GM19468 (cell line): ENCODE measurements around the gene ITPK1.
"Not testable (repeated sequence)": the region's sequence is repeated elsewhere in the genome, so short reads cannot be mapped to it uniquely, and the experiment has no call there.

ENCODE experiments used
- ATAC-seq: cut with Tn5 transposase; IDR thresholded peaks from one replicate; pipeline ENCODE4 v1.9.1; 2021; ENCODE audit warnings: mild to moderate bottlenecking, moderate library complexity, moderate number of reproducible peaks; ENCODE audit not compliant: unreplicated experiment; ENCODE audit errors: extremely low read depth

Gene ITPK1

DNA sequence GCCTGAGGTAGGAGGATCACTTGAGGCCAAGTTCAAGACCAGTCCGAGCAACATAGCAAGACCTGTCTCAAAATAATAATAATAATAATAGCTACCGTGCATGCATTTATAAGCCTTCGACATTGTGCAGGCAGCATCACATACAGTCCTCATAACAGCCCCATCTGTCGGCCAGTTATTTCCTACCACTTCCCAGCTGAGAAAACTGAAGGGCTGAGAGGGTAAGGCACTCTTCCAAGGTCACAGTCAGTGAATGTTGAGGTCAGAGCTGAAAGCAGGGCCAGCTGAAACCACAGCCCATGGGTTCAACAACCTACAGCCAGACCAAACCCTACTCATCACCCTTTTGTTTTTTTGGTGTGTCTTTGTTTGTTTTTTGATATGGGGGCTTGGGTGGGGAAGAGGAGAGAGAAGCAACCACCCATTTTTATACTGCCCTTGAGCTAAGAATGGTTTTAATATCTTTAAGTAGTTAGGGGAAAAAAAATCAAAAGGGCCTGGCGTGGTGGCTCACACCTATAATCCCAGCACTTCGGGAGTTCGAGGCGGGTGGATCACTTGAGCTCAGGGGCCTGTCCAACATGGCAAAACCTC, 16.8 kb upstream of the ITPK1 start:
- ATAC-seq = no peak

DNA sequence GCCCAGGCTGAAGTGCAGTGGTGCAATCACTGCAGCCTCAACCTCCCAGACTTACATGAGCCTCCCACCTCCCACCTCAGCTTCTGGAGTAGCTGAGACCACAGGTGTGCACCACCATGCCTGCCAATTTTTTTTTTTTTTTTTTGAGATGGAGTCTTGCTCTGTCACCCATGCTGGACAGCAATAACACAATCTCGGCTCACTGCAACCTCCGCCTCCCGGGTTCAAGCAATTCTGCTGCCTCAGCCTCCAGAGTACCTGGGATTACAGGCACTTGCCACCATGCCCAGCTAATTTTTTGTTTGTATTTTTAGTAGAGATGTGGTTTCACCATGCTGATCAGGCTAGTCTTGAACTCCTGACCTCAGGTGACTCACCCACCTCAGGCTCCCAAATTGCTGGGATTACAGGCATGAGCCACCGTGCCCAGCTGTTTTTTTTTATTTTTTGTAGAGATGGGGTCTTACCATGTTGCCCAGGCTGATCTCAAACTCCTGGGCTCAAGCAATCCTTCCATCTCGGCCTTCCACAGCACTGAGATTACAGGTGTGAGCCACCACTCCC, 15.6 kb upstream of the ITPK1 start:
- ATAC-seq = not testable (repeated sequence)

DNA sequence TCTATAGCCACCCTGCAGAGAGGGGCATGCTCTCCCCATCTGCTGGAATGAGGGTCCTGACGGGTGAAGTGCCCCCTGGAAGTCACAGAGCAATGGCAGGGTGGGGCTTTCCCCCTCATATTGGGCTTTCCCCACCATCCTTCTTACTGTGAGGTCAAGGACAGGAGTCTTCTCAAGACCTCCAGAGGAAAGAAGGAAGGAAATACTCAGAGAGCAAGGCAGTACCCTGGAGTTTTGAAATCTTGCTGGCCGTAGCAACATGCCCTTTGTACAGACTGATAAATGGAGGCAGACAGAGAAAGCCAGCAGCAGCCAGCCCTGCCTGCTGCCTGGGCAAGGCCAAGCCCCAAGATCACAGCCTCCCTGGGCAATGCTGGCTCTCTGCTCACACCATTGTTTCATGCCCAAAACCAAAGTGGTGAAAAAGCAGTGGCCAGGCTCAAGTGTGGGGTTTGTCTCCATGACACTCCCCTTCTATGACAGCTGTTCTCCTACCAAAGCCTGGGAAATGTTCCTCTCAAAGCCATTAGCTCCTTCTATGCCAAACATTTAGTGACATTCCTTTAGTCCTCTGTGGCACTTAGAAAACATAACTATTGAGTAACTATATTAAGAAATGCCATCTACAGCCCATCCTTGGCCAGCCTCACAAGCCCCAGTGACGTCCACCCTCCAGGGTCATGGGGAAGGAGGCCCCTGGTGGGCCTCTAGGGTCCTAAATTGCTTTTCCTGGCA, 13.2 kb upstream of the ITPK1 start:
- no peak for ATAC-seq

DNA sequence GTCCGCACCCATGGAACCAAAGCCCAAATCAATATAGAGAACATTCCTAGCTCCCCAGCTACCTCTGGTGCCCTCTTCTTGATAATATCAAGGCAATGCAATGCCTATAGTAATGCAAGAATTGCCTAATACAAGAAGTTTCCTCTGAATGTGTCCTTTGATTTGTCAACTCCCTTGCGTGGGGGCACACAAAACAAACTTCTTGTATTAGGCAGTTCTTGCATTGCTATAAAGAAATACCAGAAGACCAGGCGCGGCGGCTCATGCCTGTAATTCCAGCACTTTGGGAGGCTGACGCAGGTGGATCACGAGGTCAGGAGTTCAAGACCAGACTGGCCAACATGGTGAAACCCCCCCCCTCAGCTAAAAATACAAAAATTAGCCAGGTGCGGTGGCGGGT, 10.4 kb upstream of the ITPK1 start:
- no peak for ATAC-seq

DNA sequence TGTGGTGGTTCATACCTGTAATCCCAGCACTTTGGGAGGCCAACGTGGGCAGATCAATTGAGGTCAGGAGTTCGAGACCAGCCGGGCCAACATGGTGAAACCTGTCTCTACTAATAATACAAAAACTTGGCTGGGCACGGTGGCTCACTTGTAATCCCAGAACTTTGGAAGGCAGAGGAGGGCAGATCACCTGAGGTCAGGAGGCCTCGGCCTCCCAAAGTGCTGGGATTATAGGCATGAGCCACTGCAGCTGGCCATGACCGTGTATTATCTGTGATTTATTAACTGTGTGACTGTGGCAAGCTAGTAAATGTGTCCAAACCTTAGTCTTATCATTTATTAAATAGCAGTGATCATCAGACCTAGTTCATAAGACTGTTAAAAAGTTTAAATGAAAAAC, 7.1 kb upstream of the ITPK1 start:
- ATAC-seq = no peak

DNA sequence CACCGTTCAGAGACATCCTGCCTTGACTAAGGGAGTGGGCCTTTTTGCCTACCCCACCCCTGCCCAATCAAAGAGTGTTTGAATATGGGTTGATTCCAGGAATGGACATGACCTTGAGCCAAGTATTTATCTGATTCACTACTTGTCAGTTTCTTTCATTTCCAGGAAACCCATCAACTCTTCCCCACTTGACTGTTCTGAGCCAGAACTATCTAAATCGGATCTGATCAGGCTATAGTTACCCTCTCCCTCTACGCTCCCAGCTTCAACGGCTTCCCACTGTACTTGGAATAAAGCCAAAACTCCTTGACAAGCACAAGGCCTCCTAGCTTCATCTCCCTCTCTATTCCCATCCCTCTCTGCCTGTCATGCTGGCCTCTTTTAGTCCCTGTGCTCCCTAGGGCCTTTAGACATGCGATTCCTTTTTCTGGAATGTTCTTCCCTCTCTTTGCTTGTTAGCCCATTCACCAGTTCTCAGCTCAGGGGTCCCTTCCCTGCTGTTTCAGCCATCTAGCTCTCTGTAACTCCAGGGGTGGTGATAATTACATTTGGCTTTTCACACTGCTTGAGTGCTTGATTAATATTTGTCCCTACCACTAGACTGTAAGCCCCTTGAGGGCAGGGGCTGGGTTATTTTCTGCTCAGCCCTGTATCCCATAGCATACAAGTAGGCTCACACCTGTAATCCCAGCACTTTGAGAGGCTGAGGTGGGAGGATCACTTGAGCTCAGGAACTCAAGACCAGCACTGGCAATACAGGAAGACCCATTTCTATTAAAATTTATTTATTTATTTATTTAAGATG, 5.5 kb upstream of the ITPK1 start:
- ATAC-seq = no peak

DNA sequence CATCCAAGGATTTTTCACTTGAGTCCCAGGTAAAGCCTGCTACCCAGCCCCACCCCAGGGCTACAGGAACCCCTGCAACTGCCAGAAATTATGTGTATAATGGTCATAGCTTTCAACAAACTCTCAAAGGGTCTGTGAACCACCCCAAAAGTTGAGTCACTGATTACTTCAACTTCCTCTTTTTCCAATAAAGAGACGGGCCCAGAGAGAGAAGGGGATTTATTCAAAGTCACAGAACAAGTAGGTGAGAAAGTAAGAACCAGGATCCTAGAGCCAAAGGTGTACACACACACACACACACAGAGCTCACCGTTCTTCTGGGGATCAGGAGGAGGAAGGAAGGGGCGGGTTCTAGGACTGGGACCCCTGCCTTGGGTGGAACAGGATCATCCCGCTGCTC, 4.8 kb upstream of the ITPK1 start:
- no peak for ATAC-seq

DNA sequence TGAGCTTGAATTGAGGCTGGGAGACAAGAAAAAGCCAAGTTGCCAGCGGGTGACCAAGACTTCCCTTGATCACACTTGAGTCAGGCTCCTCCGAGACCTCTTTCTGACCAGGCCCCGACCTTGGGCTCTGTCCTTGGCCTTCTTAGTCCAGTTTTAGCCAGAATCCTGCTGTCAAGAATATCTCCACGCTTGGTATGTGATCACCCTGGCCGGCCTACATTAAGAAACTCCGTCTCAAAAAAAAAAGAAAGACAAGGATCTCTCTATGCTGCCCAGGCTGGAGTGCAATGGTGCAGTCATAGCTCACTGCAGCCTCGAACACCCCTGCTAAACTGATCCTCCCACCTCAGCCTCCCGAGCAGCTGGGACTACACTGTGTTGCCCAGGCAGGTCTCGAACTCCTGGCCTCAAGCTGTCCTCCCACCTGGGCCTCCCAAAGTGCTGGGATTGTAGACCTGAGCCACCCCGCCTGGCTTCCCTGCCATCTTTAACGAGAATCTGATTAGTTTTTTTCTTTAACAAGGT, 1.0 kb upstream of the ITPK1 start:
- no peak for ATAC-seq

DNA sequence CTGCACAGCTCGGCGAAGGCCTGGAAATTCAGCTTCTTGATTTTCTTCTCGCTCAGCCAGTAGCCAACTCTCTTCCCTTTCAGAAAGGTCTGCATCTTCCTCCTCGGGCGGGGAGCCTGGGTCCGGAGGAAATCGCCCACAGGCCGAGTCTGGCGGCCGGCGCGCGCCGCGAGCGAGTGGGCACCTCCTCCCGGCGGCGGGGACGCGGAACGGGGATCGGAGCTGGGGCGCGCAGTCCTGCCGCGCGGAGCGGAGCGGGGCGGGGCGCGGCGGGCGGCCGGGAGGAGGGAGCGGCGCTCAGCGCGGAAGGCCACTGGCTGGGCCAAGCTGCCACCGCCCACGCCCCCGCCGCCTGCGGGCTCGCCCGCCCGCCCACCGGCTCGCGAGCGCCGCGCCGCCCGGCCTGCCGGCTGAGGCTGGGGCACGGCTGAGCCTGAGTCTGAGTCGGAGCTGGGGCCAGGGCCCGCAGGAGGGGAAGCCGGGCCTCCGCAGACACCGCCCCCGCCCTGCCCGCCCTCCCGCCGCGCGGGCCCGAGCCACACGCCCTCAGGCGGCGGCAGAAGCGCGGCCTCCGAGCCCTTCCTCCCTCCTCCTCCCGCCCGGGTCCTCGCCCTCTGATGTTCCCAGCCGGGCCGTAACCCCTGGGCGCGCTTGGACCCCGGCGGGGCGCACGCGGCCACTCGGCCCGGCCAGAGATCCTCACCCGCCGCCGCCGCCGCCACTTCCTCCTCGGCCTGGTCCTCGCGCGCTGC, 480 bp downstream of the ITPK1 start:
- peak; percentile 70 for ATAC-seq

DNA sequence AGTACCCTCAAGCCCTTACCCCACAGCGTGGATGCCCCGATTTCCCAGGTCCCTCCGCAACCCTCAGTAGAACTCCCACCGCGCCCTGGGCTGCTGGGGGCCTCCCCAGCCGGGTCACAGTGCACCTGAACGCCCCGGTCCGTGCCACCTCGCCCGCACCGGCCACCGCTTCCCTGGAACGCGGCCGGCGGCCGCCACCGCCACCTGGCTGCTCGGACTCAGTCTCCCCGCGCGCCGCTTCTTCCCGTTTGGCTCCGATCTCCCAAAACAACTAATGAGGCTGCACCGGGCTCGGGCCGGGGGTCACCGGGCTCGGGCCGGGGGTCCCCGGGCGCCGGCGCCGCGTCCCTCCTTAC, 1.0 kb downstream of the ITPK1 start:
- no peak for ATAC-seq

DNA sequence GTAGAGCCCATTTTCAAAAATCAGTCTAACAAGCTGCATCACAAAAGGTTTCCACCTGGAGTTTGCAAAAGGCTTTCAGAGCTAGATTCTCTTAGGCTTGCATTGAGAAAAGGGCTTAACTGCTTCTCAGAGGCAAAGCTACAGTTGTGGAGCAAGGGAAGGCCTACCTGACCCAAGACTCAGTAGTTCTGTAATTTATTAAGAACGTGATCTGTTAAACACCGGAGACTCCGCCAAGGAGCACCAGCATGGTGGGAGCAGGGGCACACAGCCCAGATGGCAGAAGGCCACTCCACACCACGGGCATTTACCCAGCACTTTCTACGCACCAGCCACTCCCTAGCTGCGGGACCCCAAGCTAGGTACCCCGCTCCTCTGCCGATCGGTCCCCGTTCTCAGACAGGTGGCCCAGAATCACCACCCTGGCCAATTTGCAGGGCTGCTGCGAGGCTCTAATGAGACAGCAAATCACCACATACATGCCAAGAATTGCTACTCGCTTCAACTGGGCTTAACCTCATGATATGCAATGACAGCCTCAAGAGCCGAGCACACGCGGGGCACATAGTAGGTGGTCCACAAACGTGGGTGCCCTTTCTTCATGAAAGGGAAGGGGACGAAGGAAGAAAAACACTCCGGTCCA, 1.5 kb downstream of the ITPK1 start:
- ATAC-seq = no peak

DNA sequence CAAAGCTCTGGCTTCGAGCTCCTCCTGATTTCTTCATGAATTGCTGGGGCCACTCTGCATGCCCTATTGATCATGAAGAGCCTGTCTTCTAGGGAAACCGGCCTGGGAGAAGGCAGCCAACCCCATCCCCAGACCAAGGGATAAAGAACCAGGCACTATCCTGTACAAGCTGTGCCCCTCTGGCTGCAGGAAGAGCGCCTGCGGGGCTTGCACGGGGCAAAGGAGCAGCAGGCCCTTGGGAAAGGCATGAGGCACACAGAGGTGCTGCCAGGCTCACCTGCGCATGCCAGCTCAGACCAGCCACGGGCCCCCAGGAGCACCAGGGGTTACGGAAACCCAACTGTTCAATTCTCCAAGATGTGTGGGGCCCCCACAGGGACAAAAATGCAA, 2.1 kb downstream of the ITPK1 start:
- ATAC-seq = no peak

DNA sequence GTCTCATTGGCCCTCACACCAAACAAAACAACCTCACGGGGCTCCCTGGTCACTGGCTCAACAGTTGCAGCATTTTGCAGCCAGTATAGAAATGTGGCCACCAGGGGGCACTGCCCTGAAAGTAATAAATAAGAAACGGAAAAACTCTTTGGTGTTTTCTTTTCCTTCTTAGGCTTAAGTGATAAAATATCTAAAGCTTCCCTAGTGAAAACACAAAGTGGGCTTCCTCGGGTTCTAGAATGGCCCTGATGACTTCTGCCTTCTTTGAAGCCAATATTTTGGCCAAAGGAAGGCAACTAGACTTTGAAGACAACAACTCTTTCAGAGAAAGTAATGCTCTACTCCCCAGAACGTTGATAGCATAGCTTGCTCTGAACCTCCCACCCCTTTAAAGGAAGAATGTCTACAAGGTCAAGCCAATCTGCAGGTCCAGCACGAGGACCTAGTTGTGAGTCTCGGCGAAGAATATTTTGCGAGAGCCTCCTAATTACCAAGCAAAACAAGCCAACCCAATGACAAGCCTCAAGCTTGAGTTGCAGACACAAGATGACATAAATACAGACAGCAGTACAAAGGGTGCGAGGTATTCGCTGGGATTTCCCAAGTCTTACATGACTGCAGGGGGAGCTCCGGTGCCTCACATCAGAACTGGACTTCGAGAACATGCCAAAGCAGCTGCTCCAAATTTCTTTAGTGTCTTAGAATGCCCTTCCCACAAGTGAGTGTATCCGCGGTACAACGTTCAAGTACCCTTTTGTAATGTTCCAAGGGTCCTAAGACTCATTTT, 2.6 kb downstream of the ITPK1 start:
- no peak for ATAC-seq

DNA sequence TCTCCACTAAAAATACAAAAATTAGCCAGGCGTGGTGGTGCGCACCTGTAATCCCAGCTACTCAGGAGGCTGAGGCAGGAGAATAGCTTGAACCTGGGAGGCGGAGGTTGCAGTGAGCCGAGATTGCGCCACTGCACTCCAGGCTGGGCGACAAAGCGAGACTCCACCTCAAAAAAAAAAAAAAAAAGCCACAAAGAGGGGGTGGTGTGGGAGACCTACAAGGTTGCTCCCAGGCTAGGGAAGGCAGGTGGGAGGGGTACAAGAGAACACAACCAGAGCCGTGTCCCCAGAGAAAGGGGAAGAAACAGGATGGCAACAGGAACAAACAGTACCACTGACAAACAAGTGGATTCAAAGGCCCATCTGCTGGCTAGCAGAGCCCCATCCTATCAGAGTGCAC, 4.2 kb downstream of the ITPK1 start:
- ATAC-seq = not testable (repeated sequence)

DNA sequence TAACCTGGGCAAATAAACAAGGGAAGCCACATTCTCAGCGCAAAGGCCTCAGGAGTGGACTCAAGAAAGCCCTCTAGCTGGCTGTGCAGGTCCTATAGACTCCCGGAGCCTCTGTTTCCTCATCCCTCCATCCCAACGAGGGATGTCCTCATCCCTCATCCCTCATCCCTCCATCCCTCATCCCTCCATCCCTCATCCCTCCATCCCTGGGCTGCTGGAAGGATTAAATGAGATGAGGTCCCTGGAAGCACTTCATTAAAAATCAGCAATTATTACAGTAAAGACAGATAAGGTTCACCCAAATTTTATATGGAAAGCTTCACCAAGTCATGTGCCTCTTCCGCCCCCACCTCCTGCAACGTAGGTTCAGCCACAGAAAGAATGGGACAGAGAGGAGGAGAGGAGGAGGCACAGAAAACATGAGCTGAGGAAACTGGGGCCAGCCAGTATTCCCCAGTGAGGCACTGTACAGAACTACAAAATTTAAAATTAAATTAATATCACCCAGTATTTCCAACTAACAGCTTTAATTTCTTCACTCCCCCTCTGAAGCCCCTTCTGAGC, 4.8 kb downstream of the ITPK1 start:
- no peak for ATAC-seq

DNA sequence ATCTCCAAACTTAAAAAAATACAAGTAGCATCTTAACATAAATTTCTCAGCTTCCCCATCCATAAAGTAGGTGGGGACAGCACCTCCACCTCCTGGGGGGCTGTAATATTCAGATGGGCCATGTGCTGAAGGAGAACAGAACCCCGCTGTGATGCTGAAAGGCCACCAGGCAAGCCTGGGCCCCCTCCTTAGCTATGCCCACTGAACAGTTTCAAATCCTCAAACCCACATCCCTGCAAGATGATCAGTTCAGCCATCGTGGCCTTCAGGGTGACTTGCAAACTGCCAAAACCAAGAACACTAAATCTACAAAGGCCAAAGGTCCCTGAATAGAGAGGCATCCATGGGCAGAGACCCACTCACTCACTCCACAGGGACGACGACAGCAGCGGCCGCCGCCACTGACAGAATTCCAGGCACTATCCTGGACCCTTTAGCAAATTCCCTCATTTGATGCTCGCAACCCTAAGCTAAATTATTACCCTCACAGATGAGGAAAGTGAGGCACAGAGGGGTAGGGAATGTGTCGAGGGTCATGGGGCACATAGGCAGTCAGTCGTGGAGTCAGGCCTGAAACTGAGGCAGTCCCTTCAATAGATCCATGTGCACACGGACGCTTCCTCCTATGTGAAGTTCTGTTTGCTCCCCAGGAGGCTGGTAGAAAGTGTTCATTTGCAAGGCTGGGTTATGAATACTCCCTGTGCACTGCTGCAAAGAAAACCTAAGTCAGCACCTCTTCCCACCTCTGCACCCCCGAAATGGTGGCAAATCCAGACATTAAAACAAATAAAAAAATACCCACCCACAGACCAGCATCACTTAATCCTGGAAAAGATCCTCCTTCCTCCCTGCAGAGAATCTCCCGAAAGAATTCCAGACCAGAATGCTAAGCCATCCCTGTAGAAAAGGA, 5.9 kb downstream of the ITPK1 start:
- no peak for ATAC-seq

DNA sequence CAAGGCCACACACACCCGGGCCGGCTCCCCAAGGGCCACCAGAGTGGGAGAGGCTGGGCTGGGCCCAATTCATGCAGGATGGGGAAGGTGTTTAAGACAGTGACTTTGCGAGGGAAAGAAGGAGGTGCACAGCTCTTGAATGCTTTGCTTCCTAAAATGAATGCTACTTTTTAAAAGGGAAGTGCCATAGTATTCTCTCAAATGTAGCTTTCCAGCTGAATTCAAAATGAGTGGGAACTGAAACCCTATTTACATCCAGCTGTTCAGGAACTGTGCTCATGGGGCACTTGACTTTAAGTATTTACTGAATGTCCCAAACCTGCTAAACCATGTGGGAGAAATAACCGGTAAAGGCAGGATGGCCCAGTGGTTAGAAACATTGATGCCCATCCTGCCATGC, 7.6 kb downstream of the ITPK1 start:
- ATAC-seq = no peak

DNA sequence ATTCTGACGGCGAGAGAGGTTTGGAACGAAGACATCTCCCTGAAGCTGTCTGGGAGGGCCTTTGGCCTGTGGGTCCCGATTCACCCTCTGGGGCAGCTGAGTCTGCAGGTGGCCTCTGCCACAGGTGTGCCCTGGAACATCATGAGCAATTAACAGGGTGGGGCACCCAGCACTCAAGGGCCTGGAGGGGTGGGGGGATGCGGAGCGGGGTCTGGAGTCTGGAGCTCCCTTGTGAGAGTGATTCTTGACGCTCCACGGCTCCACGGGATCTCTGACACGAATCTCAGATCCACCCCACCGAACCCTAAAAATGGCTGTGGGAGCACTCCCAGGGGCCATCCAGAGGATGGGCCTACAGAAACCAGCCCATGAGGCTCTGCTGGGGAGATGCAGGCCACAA, 8.3 kb downstream of the ITPK1 start:
- no peak for ATAC-seq
